Left hindlimb (tissue), 1 donor: ENCODE data around the gene PADI4.
"Not testable (repeated sequence)": the region's sequence is repeated elsewhere in the genome, so short reads cannot be mapped to it uniquely, and the experiment has no call there.

Experiments
- DNase-seq: peaks from one replicate; pipeline ENCODE4 v3.0.0-alpha.2; 2018

The PADI4 gene

DNA sequence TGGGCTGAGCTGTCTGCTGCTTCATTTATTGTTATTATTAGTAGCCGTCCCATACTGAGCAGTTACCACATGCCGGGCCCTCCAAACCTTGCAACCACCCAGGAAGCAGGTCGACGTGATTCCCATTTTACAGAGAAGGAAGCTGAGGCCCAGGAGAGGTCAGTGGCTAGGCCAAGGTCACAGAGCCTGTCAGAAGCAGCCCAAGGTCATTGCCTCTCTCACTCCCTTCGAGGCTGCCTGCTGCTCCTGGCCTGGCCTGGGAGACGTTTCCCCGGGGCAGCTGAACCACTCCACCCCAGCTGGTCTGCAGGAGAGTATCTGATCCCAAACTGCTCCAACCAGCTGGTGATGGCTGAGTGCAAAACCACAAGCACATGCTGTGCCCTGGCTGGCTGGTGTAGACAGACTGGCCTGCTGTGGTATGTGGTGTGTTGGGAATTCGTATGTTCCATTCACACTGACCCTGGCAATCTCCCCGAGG, 6.5 kb downstream of the PADI4 start:
- no peak for DNase-seq

DNA sequence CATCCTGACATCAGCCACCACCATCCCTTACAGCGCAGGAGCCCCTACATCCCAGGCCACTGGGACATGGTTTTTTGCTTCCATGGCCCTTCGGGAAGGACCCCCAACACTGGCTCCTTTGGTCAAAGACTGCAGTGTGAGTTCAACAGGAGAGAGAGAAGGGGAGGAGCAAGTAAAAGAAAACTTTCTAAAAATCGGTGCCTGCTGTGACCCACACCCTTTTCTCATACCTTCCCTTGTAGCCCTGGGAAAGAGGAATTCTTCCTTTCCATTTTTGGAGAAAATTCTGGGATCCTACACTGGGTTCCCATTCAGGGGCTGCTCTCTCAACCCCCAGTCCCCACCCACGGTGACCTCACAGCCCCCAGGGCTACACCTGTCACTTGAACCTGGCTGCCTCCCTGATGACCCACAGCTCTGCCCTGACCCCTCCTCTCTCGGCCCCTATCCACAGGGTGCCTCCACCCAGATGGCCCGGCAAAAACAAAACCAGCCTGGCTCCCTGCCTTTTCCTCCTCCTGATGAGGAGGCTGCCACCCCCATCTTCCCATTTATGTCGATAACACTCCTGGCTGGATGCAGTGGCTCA, 7.6 kb downstream of the PADI4 start:
- DNase-seq, result no peak

DNA sequence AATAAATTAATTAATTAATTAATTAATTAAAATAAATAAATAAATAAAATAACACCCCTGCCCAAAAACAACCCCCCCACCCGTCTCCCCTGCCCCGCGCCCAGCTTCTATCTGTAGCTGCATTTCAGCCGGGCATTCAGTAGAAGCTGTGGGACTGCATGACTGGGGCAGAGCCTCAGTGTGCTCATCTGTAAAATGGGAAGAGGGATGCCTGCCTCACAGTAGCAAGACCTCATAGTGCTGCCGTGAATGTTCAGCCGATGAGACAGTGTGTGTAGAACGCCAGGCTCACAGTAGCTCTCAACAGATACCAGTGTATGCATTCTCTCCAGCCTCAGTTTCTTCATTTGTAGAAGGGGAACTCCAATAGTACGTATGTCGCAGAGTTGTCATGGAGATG, 8.7 kb downstream of the PADI4 start:
- no peak for DNase-seq

DNA sequence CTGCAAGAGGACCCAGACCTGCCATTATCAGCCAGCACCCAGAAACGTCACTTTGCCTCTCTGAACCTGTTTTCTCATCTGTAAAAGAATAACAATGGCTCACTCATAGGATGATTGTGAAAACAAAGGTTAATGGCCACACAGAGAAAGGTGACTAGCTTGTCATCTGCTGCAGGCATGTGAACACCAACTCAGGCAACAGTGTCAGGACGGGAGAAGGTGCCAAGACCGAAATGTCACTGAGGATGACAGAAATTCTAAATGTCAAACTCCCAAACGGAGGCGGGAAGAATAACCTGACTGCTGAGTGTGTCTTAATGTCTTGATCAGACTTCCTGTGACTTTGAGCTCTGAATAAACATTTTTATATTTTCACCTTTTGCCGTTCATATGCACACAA, 10.3 kb downstream of the PADI4 start:
- no peak for DNase-seq

DNA sequence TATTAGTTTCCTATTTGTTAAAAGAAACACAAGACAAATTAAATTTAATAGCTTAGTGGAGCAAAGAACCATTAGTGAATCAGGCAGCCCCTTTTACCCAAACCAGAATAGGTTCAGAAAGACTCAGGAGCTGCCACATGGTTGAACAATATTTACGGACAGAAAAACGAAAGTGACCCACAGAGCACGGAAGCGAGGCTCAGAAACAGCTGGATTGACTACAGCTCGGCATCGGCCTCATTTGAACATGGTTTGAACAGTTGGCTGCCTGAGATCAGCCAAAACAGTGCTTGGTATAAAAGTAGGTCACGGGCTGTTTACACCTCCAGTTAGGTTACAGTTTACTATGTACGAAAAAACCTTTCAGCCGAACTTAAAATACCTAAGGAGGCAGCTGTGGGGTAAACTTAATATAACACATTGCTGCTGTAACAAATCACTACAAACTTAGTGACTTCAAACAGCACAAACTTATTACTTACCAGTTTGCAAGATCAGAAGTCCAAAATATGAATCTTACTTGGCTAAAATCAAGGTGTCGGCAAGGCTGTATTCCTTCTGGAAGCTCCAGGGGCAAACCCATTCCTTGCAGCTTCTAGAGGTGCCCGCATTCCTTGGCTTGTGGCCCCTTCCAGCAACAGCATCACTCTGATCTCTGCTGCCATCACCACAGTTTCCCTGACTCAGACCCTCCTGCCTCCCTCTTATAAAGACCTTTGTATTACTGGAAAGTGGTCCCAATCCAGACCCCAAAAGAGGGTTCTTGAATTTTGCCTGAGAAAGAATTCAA, 11.8 kb downstream of the PADI4 start:
- no peak for DNase-seq

DNA sequence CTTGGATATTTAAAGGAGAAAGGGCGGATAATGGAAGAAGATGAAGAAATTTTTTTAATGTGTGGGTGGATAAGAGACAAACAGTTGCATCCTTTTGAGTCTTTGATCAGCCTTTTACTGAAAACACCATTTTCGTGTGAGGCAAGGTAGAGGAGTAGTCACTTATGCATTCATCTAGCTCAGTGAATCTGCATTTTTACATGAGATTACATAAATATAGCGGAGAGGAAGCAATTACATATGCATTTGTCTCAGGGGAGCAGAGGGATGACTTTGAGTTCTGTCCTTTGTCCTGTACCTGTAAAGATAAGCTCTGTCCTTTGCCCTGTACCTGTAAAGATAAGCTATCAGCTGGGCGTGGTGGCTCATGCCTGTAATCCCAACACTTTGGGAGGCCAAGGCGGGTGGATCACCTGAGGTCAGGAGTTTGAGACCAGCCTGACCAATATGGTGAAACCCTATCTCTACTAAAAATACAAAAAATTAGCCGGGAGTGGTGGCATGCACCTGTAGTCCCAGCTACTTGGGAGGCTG, 13.9 kb downstream of the PADI4 start:
- DNase-seq, result not testable (repeated sequence)

DNA sequence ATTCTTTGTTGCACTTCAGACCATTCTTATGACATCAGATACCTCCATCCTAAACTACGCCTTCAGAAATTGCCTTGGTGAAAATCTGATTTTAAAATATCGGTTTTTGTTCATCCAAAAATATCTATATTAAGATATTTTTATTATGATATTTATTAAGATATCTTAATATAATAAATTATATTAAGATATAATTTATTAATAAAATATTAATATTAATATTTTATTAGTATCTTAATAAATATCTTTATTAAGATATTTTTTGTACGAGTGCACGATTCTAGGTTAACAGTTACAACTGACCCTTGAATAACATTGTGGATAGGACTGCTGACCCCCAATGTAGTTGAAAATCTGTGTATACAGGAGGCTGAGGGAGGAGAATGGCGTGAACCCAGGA, 20.9 kb downstream of the PADI4 start:
- DNase-seq, result no peak

DNA sequence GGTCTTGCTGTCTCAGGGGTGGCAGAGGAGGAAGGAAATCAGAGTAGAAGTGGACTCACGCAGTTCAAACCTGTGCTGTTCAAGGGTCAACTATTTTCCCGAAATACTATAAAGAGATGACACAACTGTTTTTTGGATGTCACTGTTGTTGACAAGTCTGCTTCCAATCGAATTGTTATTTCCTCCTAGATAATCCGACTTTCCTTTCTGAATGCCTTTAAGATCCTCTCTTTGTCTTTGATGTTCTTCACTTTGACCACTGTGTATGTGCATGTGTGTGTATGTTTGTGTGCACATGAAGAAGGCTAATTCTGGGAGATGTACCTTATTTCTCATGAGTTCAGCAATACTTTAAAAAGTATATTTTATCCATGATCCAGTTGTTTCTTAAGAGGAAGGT, 21.6 kb downstream of the PADI4 start:
- no peak for DNase-seq

DNA sequence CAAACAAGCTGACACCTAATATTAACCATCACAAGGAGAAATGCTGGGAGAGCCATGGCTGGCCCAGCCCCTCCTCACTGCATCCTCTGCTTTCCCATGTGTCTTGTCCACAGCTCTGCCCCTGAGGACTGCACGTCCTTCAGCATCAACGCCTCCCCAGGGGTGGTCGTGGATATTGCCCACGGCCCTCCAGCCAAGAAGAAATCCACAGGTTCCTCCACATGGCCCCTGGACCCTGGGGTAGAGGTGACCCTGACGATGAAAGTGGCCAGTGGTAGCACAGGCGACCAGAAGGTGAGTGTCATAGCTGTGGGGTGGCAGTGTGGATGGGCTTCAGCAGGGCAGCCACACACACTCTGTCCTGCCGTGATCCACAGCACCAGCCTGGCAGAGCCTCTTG, 22.9 kb downstream of the PADI4 start:
- DNase-seq, result no peak

DNA sequence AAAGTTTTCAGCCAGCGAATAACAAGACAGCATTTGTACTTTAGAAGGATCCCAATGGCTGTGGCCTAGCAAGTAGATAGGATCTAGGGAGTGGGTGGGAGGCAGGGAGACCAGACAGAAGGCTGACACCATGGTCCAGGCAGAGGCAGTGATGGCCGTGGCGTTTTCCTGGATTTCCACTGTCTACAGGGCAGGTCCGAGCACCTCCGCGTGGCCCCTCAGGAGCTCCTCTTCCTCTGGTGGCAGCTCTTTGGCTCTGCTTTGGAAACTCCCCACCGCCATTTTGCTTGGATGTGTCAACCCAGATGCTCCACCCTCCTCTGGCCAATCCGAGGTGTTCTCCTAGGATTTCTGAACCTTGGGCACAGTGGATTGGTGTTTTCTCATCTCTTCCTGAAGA, 25.1 kb downstream of the PADI4 start:
- no peak for DNase-seq

DNA sequence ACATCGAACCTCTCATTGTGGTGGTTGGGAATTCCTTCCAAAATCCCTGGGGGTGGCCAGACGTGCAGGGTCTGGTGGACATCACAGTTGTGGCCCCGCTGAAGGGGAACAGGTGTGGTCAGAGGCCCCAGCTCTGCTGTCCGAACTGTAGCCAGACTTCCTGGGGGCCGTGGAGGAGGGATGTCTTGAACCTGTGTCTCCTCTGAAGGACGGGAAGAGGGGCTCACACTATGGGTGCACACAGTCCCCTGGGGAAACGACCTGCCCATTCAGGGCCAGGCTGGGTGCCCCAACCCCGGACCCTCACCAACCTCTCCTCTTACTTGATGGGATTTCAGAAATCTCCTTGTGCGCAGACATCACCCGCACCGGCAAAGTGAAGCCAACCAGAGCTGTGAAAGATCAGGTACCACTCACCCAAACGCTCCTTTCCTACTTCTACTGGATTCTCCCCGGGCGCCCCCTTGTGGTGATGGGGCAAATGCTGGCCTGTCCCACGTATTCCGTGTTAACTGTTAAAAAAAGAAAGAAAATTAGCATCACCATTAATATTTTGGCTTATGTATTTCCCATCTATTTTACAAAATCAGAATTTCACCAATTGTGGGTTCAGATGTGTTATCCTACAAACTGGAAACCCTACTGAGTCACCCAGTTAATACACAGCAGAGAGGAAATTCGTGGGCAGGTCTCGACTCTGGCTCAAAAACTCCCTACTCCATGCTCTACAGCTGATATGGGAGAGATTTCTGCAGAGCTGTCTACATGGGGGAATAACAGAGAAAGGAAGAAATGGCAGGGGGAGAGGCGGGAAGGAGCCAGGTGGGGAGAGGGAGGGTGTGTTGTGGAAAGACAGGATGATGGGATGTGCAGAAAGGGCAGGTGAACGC, 28.1 kb downstream of the PADI4 start:
- no peak for DNase-seq

DNA sequence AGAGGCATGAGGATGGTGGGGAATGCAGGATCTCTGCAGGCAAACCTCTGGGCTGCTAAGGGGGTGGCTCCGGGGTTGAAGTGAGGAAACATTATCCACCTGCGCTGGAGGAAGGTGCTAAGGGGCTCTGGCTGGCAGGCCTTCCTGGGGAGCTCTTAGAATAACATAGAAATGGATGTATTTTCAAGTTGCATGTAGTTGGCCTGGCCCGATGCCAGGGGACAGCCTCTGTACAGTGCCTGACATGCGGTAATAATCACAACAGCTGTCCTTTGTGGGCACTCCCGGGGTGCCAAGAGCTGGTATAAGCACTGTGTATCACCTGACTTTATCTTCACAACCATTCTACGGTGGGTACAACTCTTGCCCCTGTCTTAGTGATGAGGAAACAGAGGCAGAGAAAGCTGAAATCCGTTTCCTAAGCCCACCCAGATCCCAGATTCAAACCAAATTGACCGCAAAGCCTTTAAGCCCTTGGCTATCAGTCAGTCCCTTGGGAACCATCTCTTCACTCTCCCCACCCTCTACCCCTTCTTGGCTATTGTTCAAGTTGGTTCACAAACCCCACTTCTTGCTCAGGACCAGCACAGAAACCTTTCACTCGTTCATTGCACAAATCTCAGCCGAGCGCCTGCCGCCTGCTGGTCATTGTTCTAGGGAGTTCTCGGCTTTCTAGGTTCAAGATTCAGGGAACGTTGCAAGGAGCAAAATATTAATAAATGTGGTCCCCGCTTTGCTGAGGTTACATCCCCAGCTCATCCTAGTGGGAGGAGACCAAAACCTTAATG, 30.9 kb downstream of the PADI4 start:
- DNase-seq, result no peak

DNA sequence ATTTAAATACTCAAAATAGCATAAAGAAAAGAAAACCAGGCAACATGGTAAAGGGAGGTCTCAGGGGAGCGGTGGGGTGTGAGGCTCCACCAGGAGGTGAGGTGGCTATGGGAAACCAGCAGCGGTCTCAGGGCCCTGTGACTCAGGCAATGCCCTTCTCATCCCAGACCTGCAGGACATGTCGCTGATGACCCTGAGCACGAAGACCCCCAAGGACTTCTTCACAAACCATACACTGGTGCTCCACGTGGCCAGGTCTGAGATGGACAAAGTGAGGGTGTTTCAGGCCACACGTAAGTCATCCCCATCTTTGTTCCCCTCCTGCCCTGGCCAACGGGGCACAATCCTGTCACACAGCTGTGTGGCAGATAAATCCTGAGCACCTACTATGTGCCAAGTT, 31.5 kb downstream of the PADI4 start:
- DNase-seq, result no peak

DNA sequence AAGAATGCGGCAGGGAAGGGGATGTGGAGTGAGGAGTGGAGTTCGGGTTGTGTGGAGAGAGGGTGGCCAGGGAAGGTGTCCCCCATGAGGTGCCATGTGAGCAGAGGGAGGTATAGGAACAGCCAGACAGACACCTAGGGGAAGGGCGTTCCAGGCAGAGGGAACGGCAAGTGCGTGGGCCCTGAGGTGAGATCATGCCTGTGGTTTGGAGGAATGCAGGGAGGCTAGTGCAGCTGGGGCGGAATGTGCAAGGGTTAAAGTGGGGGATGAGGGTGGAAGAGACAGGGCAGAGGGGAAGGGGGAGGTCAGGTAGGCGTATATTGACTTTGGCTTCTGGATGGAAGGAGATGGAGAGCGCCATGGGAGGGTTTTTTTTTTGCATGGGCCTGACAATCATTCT, 32.4 kb downstream of the PADI4 start:
- DNase-seq, result no peak

DNA sequence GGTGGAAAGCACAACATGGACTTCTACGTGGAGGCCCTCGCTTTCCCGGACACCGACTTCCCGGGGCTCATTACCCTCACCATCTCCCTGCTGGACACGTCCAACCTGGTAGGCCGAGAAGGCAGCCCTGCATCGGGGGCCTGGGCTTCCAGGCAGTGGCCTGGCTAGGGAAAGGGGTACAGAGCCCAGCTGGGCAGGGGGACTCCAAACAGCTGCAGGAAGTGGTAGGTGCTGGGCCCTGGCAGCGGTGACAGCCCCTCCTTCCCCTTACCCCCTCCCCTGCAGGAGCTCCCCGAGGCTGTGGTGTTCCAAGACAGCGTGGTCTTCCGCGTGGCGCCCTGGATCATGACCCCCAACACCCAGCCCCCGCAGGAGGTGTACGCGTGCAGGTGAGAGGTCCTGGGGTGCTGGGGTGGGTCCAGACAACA, 34.0 kb downstream of the PADI4 start:
- no peak for DNase-seq

DNA sequence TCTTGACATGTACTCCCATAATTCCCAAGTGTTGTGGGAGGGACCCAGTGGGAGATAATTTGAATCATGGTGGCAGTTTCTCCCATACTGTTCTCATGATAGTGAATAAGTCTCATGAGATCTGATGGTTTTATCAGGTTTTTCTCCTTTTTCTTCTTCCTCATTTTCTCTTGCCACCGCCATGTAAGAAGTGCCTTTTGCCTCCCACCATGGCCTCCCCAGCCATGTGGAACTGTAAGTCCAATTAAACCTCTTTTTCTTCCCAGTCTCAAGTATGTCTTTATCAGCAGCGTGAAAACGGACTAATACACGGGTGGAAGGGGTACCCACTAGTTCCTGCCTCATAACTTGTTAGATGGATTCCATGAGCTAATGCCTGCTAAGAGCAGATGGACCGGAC, 37.5 kb downstream of the PADI4 start:
- DNase-seq, result not testable (repeated sequence)

DNA sequence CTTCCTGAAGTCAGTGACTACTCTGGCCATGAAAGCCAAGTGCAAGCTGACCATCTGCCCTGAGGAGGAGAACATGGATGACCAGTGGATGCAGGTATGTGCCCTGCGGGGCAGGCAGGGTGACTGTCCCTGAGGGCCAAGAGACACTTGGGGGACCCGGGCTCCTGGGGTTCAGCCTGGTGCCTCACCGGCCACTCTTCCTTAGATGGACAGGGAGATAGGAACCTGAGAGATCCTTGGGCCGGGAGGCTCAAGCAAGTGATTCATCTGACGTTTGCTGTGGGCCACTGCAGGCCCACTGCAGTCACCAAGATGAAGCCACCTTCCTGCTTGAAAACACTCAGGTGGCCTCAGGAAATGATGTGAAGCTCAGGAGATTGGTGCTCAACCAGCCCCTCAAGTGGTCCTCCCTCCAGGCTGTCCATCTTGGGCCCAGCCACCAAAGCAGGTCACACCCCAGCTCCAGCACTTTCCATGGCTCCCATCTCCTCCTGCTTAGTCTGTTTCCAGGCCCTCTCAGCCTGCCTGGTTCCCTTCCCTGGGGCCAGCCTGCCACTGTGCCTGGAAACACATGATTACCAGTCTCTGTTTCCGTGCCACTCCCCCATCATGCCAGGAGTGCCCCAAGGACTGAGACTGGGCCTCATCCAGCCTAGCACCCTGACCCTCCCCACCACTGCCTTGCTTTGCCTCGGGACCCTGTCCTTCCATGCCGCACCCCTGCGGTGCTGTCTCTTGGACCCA, 38.2 kb downstream of the PADI4 start:
- DNase-seq, result no peak

DNA sequence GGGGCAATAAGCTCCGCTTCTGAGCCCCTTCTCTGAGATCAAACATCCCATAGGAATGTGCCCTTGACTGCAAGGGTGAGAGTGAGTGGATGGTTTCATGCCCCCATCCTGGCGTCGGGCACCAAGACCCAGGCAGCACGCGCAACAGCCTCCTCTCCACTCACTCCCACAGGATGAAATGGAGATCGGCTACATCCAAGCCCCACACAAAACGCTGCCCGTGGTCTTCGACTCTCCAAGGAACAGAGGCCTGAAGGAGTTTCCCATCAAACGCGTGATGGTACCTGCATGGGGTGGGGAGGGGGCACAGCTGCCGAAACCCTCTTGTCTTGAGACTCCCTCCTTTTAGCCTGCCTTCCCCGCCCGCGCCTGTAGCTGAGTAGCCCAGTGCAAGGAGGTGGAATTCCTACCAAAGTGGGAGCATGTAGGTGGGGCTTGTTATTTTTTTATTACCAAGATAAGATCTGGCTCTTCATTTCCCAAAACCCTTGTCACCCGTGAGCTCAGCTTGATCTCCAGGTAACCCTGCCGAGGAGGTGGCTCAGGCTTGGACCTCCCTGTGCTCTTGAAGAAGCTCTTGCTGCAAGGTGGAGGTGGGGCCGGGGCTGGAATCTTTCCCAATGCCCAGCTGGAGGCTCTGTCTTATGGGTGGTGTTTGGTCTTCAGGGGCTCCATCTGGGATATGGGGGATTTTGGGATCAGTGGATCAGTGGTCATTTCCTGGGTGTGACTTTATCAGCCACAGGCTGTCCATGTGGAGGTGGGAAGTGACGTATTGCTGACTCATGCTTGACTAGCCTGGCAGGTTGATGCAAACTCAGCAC, 40.0 kb downstream of the PADI4 start:
- no peak for DNase-seq

DNA sequence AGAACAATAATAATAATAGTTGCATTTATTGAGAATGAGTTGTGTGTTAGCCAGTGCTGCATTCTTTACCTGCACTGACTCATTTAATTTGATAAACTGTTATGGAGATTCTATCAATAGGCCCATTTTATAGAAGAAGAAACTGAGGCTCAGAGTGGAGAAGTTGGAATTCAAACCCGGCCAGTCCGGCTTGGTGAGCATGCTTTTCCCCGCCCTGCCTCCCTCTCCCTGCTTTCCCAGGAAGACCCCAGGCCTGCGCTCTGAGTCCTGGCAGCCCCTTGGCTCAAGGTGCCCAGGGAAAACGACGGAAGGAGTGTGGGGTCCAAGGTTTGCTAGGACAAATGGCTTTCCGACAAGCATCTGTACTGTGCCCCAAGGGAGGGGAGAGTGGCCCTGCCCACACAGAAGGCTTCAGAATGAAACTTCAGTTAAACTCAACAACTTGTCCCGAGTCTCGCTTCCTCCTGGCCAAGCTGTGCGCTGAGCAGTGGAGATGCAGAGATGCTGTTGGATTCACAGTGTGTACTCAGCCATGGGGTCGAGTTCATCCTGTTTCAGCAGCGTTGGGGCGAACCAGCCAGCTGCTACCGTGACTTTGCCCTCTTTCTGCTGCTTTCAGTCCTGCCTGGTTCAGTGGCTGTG, 40.7 kb downstream of the PADI4 start:
- DNase-seq, result no peak

DNA sequence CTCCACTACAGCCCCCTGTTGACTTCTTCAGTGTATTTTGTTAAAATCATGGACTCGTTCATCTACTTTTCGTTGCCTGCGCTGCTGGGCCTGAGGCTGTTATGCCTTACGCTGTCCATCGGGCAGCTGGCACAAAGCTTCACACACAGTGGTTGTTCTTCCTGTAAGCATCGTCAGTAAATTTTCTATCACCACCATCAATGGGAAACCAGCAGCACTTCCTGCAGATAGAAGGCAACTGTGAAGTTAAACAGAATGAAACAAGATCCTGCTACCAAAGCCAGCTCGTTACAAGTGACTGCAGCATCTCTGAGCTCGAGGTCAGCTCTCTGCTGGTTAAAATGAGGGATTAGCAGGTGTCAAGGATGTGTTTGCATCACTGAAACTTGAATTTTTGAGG, 42.1 kb downstream of the PADI4 start:
- DNase-seq, result no peak
